Heart left ventricle (tissue), 16 donors: ENCODE results near the gene PAX5. TPM values are rescaled to one million over a fixed set of nuclear protein-coding genes. Genes with fewer than 3 reads are reported as not detected.
A peak's percentile ranks its signal among the peaks of the same experiment; 100 is the strongest.
"Not testable (repeated sequence)": the region's sequence is repeated elsewhere in the genome, so short reads cannot be mapped to it uniquely, and the experiment has no call there.

Source experiments
- ATAC-seq, 4 donors: fragments of 200-7000 bp; cut with Tn5 transposase; one replicate each; pipeline ENCODE4 v1.9.1; 2020 to 2022; ENCODE audit warnings: moderate library complexity in 4 of 4, mild to moderate bottlenecking in 3 of 4, moderate number of reproducible peaks in 1 of 4
- DNase-seq, 5 donors: peaks; one replicate each; pipeline ENCODE4 v3.0.0-alpha.2; 2020
- H3K27ac ChIP-seq, 12 donors: fragments of 200-600 bp; sonication (generic) in 4 of 12; one replicate each; pipeline versions ENCODE4 v1.5.0 to v1.8.0; 2016 to 2022; ENCODE audit warnings: mild to moderate bottlenecking in 2 of 12
- H3K27me3 ChIP-seq, 9 donors: fragments of 200-600 bp; sonication (generic) in 2 of 9; one replicate each; pipeline versions ENCODE4 v1.5.1 to v1.8.0; 2016 to 2022; ENCODE audit warnings: mild to moderate bottlenecking in 3 of 9
- H3K36me3 ChIP-seq, 9 donors: fragments of 200-600 bp; sonication (generic) in 2 of 9; one replicate each; pipeline versions ENCODE4 v1.5.0 to v1.8.0; 2018 to 2022; ENCODE audit warnings: mild to moderate bottlenecking in 2 of 9
- H3K4me1 ChIP-seq, 12 donors: fragments of 200-600 bp; sonication (generic) in 4 of 12; one replicate each; pipeline versions ENCODE4 v1.5.0 to v1.8.0; 2016 to 2022; ENCODE audit warnings: mild to moderate bottlenecking in 3 of 12
- H3K4me3 ChIP-seq, 12 donors: fragments of 200-600 bp; sonication (generic) in 4 of 12; one replicate each; pipeline versions ENCODE4 v1.5.0 to v1.8.0; 2017 to 2022; ENCODE audit warnings: mild to moderate bottlenecking in 9 of 12, moderate library complexity in 4 of 12
- H3K9me3 ChIP-seq, 12 donors: fragments of 200-600 bp; sonication (generic) in 4 of 12; one replicate each; pipeline versions ENCODE4 v1.5.0 to v1.8.0; 2016 to 2022; ENCODE audit warnings: mild to moderate bottlenecking in 1 of 12
- CTCF ChIP-seq, 12 donors: fragments of 200-600 bp; sonication (generic) in 4 of 12; IDR thresholded peaks; one replicate each; pipeline versions ENCODE4 v1.5.0 to v1.8.0; 2018 to 2022; ENCODE audit warnings: antibody characterized with exemption in 12 of 12, mild to moderate bottlenecking in 5 of 12
- POLR2A ChIP-seq, 2 donors: fragments of 450-650 bp; IDR thresholded peaks; one replicate each; pipeline ENCODE4 v1.6.1; 2017; ENCODE audit warnings: antibody characterized with exemption in 2 of 2, mild to moderate bottlenecking in 2 of 2, moderate library complexity in 2 of 2
- WGBS, 4 donors: extraction: QIAGEN DNeasy Blood & Tissue Kit in 2 of 4; methylation state at CpG; one replicate each; pipeline versions ENCODE4 v1.1.5 to v1.1.7; 2013 to 2018; 5-methylcytosine and 5-hydroxymethylcytosine counted together
- intact Hi-C, 10 donors: fragments of 100-400 bp; cut with DNase I; formaldehyde crosslinking; loops; one replicate each; pipeline versions ENCODE4 v1.11.1 to v1.14.2; 2022
- polyA plus RNA-seq, 2 donors: library from polyadenylated mRNA; stranded (reverse); fragments of 200-250 nt; gene quantifications; one replicate each; pipeline ENCODE4 v1.2.3, GENCODE V29; 2013
- total RNA-seq, 9 donors: library from RNA; depleted of rRNA in 2 of 9; stranded (reverse); fragments of >200 nt in 2 of 9; fragmentation: NEBNext Ultra II Directional in 3 of 9; extraction: Animal tissue kit (Norgen Biotek cat#: 25700) in 3 of 9; gene quantifications; one replicate each; pipeline versions ENCODE4 v1.1.0 to v1.2.4, GENCODE V29; 2016 to 2023
- donor health status: ischemic (EF 13 %, LVEDD 7.1; RV severe dilation, severe dysfunction).
- donor health status: healthy with polysubstance abuse.
- donor health status: DM: no; HTN: yes; CAD: no.
- donor health status: DM: no; HTN: no; CAD: no.
- donor health status: ischemic (EF 25% LVEDD 6.9; RV normal size, moderate dysfunction).
- donor health status: ischemic (EF 25% LVEDD 5.7; RV mildly dilated, moderate dysfunction).
- donor health status: healthy.
- donor health status: DM: yes; HTN: yes; CAD: no.
- donor health status: ischemic (EF 35%, LVEDD 5.7; RV mildly dilated, moderate dysfunction).
- donor health status: nonischemic (EF 11% LVEDD 7.7; RV severe dilation, severe dysfunction).
- donor health status: DM: yes; HTN: yes; CAD: no.
- donor health status: PGD.
- donor health status: ischemic (EF 29% LVEDD 5.4; RV normal size, mild dysfunction).
- donor health status: nonischemic (EF 23%, LVEDD 6.1; RV moderate dilation, normal function).

Gene PAX5
- total and polyA plus RNA-seq, 11 donors = 0.01 to 0.37 (median 0.08) TPM; not detected in 7

GRCh38 chr9:37079370-37080164 lies 45.5 kb upstream of the PAX5 start:
- Histone ChIP-seq H3K4me1 (peaks cover 0 to 44% (median 15%) of the 10 kb centered on the region in 12 donors), H3K27me3 (peaks cover 0 to 6% (median 0%) of the 10 kb centered on the region in 9 donors), H3K36me3 (no peaks in the 10 kb centered on the region), H3K27ac (peak overlapping the region; percentile 31 to 92 (median 84)), H3K4me3 (peak overlapping the region; percentile 64 to 98 (median 86)), H3K9me3 (no peaks in the 10 kb centered on the region)
- DNase-seq (peak; percentile 92 to 95 (median 95)), ATAC-seq (peak; percentile 99)
- intact Hi-C loops = loop anchor here in 6 of 10 donors (2.0 to 10.0 kb wide), 4 partner anchors 38 to 55 kb away; partner anchors contain the start of gene ZCCHC7 (in 3 of the 6)
- peak in 1 of 2 donors; percentile 46 for TF ChIP-seq POLR2A (IDR thresholded peaks at IDR 0.05)
- TF ChIP-seq CTCF (IDR thresholded peaks at IDR 0.05) = no peak
- 2 to 3% (median 2%) methylated on average over 60 to 63 of the region's 63 CpGs for whole genome bisulfite sequencing, 4 donors

DNA sequence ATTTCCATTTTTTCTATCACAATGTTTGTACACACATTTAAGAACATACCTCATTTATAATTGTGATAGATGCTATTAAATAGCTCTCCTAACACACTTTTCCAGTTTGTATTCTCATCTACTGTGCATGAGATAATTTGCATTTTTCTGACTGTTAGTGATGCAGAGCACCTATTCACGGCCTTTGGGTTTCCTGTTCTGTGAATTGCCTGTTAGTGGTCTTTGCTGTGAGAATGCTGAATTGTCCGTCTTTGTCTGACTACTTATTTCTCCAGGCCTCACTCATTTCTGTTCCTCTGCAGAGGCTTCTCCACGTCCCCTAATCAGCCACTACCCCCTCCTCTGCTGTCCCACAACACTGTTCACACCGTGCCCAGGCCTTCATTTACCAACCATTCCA lies 40.7 kb upstream of the PAX5 start:
- ATAC-seq, H3K36me3 ChIP-seq, H3K9me3 ChIP-seq, DNase-seq, H3K4me3 ChIP-seq, H3K27me3 ChIP-seq, H3K4me1 ChIP-seq, H3K27ac ChIP-seq: not testable (repeated sequence)
- intact Hi-C loops = loop anchor here in 1 of 10 donors (5.0 kb wide), 1 partner anchor 43 kb away; no protein-coding TSS in a partner anchor
- 64 to 74% (median 68%) methylated on average over 4 of the region's 4 CpGs for WGBS, 4 donors

DNA sequence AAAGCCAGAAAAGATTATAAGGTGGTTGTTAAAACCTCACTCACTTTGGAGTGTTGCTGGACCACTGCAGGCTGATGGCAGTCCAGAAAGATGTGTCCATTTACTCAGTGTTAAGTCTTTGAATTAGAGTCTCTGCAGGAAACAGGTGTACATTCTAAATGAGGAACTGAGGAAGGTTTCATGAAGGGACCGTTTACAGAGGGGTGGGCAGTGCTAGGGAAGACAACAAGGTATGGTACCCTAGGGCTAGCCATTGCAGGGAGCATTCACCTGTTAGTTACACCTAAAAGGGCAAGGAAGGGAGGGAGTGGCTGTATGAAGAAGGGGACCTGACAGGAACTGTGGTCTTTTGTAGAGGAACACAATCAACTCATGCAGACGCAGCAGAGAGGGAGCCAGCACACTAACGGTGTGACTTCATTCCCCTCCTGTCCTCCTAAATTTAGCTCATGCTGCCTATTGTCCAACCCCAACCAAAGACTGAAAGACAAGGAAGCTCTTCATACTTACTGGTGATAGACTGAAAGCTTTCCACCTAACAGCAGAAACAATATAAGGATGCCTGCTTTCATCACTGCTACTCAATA lies 32.2 kb upstream of the PAX5 start:
- no peak overlapping the region for H3K27ac ChIP-seq
- no peaks in the 10 kb centered on the region for H3K36me3 ChIP-seq
- WGBS, 4 donors = 29 to 33% (median 30%) methylated on average over 3 of the region's 3 CpGs
- no peak overlapping the region for H3K4me3 ChIP-seq
- no peaks in the 10 kb centered on the region for H3K9me3 ChIP-seq
- TF ChIP-seq POLR2A (IDR thresholded peaks at IDR 0.05) = no peak
- TF ChIP-seq CTCF (IDR thresholded peaks at IDR 0.05) = no peak
- no peak for ATAC-seq
- intact Hi-C loops = no loop called here
- peaks cover 0 to 45% (median 15%) of the 10 kb centered on the region in 9 donors for H3K27me3 ChIP-seq
- DNase-seq = no peak
- H3K4me1 ChIP-seq = no peaks in the 10 kb centered on the region

DNA sequence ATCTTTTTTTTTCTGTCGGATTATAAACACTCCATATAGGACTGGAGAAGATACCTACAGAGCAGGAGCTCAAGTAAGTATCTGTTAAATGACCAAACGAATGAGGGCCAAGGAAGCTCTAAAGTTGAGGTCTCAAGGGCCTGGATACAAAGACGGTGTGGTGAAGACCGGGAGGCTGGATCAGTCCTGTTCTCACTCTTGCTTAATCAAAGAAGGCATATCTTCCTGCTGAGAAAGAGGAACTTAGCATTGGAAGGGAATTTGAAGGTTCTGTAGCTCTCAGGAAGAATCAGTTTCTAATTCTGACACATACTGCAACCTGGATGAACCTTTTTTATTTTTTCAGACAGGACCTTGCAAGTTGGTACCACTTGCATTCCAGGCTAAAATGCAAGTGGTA lies 28.3 kb upstream of the PAX5 start:
- no peak overlapping the region for H3K27ac ChIP-seq
- DNase-seq (no peak), ATAC-seq (no peak)
- H3K27me3 ChIP-seq = peaks cover 0 to 62% (median 20%) of the 10 kb centered on the region in 9 donors
- no peaks in the 10 kb centered on the region for H3K36me3 ChIP-seq
- no peaks in the 10 kb centered on the region for H3K4me1 ChIP-seq
- no peak for TF ChIP-seq POLR2A (IDR thresholded peaks at IDR 0.05)
- TF ChIP-seq CTCF (IDR thresholded peaks at IDR 0.05) = no peak
- no peak overlapping the region for H3K4me3 ChIP-seq
- H3K9me3 ChIP-seq = no peaks in the 10 kb centered on the region
- WGBS, 4 donors = 70 to 90% (median 79%) methylated on average over 4 of the region's 4 CpGs
- intact Hi-C loops = no loop called here
